Measurements from ENCODE around the gene ZBTB46. TPM values are rescaled to one million over a fixed set of nuclear protein-coding genes. Genes with fewer than 3 reads are reported as not detected.
A peak's percentile ranks its signal among the peaks of the same experiment; 100 is the strongest.

Gene ZBTB46
- total and polyA plus RNA-seq, 10 of the 15 experiments (the other 5 are each of a cell fraction or from before 2014, with no cell fraction given), result 0.15 to 0.92 (median 0.34) TPM

- peak; percentile 85 for TF ChIP-seq MEF2A (IDR thresholded peaks at IDR 0.05; ENCODE audit: insufficient read depth, low read depth, low read length)
- TF ChIP-seq SMARCA5 (IDR thresholded peaks at IDR 0.05), result peak; percentile 95; the same call in 1 of the 2 replicates
- TF ChIP-seq JUND (IDR thresholded peaks at IDR 0.05; ENCODE audit: low read depth, low read length), result peak; percentile 26; the same call in 1 of the 2 replicates
- peak; percentile 64; the same call in 1 of the 2 replicates for TF ChIP-seq TARDBP (IDR thresholded peaks at IDR 0.05; ENCODE audit: borderline replicate concordance)
- TF ChIP-seq ATF7 (IDR thresholded peaks at IDR 0.05; ENCODE audit: low read depth), result peak; percentile 97
- TF ChIP-seq RAD51 (IDR thresholded peaks at IDR 0.05), result peak; percentile 89
- TF ChIP-seq BRCA1 (IDR thresholded peaks at IDR 0.05; ENCODE audit: low read depth, low read length), result no peak
- TF ChIP-seq SPI1 (IDR thresholded peaks at IDR 0.05; ENCODE audit: borderline replicate concordance, insufficient read depth, low read depth, low read length), result peak; percentile 89
- TF ChIP-seq USF1 (IDR thresholded peaks at IDR 0.05; ENCODE audit: borderline replicate concordance, extremely low read length, insufficient read depth, low read depth, low read length), result no peak
- TF ChIP-seq ZBTB33 (IDR thresholded peaks at IDR 0.05), result peak; percentile 50; the same call in 1 of the 2 replicates
- TF ChIP-seq PML (IDR thresholded peaks at IDR 0.05; ENCODE audit: low read length), result peak; percentile 54; the same call in 1 of the 2 replicates
- TF ChIP-seq IKZF2 (IDR thresholded peaks at IDR 0.05), result peak; percentile 98
- TF ChIP-seq NKRF (conservative IDR thresholded peaks at IDR 0.05), result peak; percentile 45; the same call in 1 of the 2 replicates
- TF ChIP-seq SMAD1 (IDR thresholded peaks at IDR 0.05; ENCODE audit: low read depth, partially characterized antibody), result peak; percentile 67
- TF ChIP-seq CTCF (IDR thresholded peaks at IDR 0.05 in 2 of 3, conservative IDR thresholded peaks at IDR 0.05 in 1 of 3; ENCODE audit: control insufficient read depth in 2 of 3, extremely low read depth in 1 of 3, insufficient read depth in 1 of 3, low read depth in 3 of 3, low read length in 3 of 3), result no peak
- TF ChIP-seq GATAD2B (conservative IDR thresholded peaks at IDR 0.05; ENCODE audit: low read depth), result peak; percentile 99
- TF ChIP-seq RAD21 (IDR thresholded peaks at IDR 0.05; ENCODE audit: insufficient read depth, low read depth, low read length), result no peak; the same call in 1 of the 2 replicates
- peak; percentile 92 for TF ChIP-seq CREM (IDR thresholded peaks at IDR 0.05; ENCODE audit: low read depth)
- TF ChIP-seq PAX5 (IDR thresholded peaks at IDR 0.05; ENCODE audit: borderline replicate concordance, low read depth, low read length), result peak; percentile 98
Observed at GRCh38 chr20:63850689-63851547, 19.9 kb upstream of the ZBTB46 start (continued).

All from GM12878 (cell line).